Heart right ventricle (tissue), 16 donors: ENCODE data around the gene NEDD4L. TPM values are rescaled to one million over a fixed set of nuclear protein-coding genes. Genes with fewer than 3 reads are reported as not detected.

Source experiments
- ATAC-seq, 8 donors: fragments of 200-7000 bp; cut with Tn5 transposase; one replicate each; pipeline ENCODE4 v1.9.1; 2020; ENCODE audit warnings: mild to moderate bottlenecking in 8 of 8, moderate library complexity in 8 of 8, moderate number of reproducible peaks in 1 of 8
- DNase-seq, 2 donors: peaks; one replicate each; pipeline ENCODE4 v3.0.0-alpha.2; 2020
- H3K27ac ChIP-seq, 10 donors: fragments of 200-600 bp; sonication (generic) in 2 of 10; one replicate each; pipeline versions ENCODE4 v1.5.0 to v1.8.0; 2020 to 2022; ENCODE audit warnings: mild to moderate bottlenecking in 3 of 10
- H3K27me3 ChIP-seq, 7 donors: fragments of 200-600 bp; one replicate each; pipeline ENCODE4 v1.8.0; 2021 to 2022; ENCODE audit warnings: mild to moderate bottlenecking in 2 of 7
- H3K36me3 ChIP-seq, 9 donors: fragments of 200-600 bp; sonication (generic) in 1 of 9; one replicate each; pipeline versions ENCODE4 v1.5.0 to v1.8.0; 2020 to 2022; ENCODE audit warnings: mild to moderate bottlenecking in 2 of 9
- H3K4me1 ChIP-seq, 9 donors: fragments of 200-600 bp; sonication (generic) in 1 of 9; one replicate each; pipeline versions ENCODE4 v1.5.0 to v1.8.0; 2020 to 2022; ENCODE audit warnings: mild to moderate bottlenecking in 4 of 9
- H3K4me3 ChIP-seq, 10 donors: fragments of 200-600 bp; sonication (generic) in 2 of 10; one replicate each; pipeline versions ENCODE4 v1.5.0 to v1.8.0; 2020 to 2022; ENCODE audit warnings: mild to moderate bottlenecking in 7 of 10, moderate library complexity in 2 of 10
- H3K9me3 ChIP-seq, 11 donors: fragments of 200-600 bp in 10 of 11; sonication (generic) in 2 of 11; one replicate each; pipeline versions ENCODE4 v1.5.0 to v1.8.0; 2013 to 2022; ENCODE audit warnings: mild to moderate bottlenecking in 2 of 11, control low read depth in 1 of 11, moderate library complexity in 1 of 11
- CTCF ChIP-seq, 9 donors: fragments of 200-600 bp; sonication (generic) in 2 of 9; IDR thresholded peaks; one replicate each; pipeline versions ENCODE4 v1.5.0 to v1.8.0; 2021 to 2022; ENCODE audit warnings: antibody characterized with exemption in 9 of 9, mild to moderate bottlenecking in 5 of 9, moderate library complexity in 1 of 9
- WGBS, 2 donors: extraction: QIAGEN DNeasy Blood & Tissue Kit; methylation state at CpG; one replicate each; pipeline ENCODE4 v1.1.7; 2013; ENCODE audit warnings: inconsistent platforms in 1 of 2; 5-methylcytosine and 5-hydroxymethylcytosine counted together
- intact Hi-C, 10 donors: fragments of 100-400 bp; cut with DNase I; formaldehyde crosslinking; loops; one replicate each; pipeline versions ENCODE4 v1.11.1 to v1.14.2; 2022
- polyA plus RNA-seq, 2 donors: library from polyadenylated mRNA; stranded (reverse); fragments of 200-250 nt; gene quantifications; one replicate each; pipeline ENCODE4 v1.2.3, GENCODE V29; 2013
- total RNA-seq, 10 donors: library from RNA; stranded (reverse); fragmentation: NEBNext Ultra II Directional in 3 of 10; extraction: Animal tissue kit (Norgen Biotek cat#: 25700) in 3 of 10; gene quantifications; one replicate each; pipeline versions ENCODE4 v1.2.1 to v1.2.4, GENCODE V29; 2021 to 2023
- donor health status: Arrhythmogenic right ventricular cardiomyopathy.
- donor health status: ischemic (EF 13 %, LVEDD 7.1; RV severe dilation, severe dysfunction).
- donor health status: healthy with polysubstance abuse.
- donor health status: DM: no; HTN: yes; CAD: no.
- donor health status: DM: no; HTN: no; CAD: no.
- donor health status: ischemic (EF 25% LVEDD 6.9; RV normal size, moderate dysfunction).
- donor health status: ischemic (EF 25% LVEDD 5.7; RV mildly dilated, moderate dysfunction).
- donor health status: healthy.
- donor health status: DM: yes; HTN: yes; CAD: no.
- donor health status: Ischemic cardiomyopathy.
- donor health status: ischemic (EF 35%, LVEDD 5.7; RV mildly dilated, moderate dysfunction).
- donor health status: nonischemic (EF 11% LVEDD 7.7; RV severe dilation, severe dysfunction).
- donor health status: DM: yes; HTN: yes; CAD: no.
- donor health status: PGD.
- donor health status: ischemic (EF 29% LVEDD 5.4; RV normal size, mild dysfunction).
- donor health status: nonischemic (EF 23%, LVEDD 6.1; RV moderate dilation, normal function).

NEDD4L gene
- total and polyA plus RNA-seq, 12 donors = 9.6 to 67.1 (median 49.4) TPM

- intact Hi-C loops = no loop called here
- ATAC-seq = no peak
- DNase-seq = no peak
- H3K9me3 ChIP-seq = no peaks in the 10 kb centered on the region
- H3K27ac ChIP-seq = no peak overlapping the region
- WGBS, 2 donors = 42 to 47% methylated on average over 3 of the region's 3 CpGs
- H3K36me3 ChIP-seq = no peaks in the 10 kb centered on the region
- H3K4me3 ChIP-seq = no peak overlapping the region
- H3K4me1 ChIP-seq = no peaks in the 10 kb centered on the region
- TF ChIP-seq CTCF (IDR thresholded peaks at IDR 0.05) = no peak
- H3K27me3 ChIP-seq = no peaks in the 10 kb centered on the region
Observed at GRCh38 chr18:58061349-58061748, 17.3 kb downstream of the NEDD4L start.

- DNase-seq (no peak), ATAC-seq (no peak)
- Histone ChIP-seq H3K9me3 (no peaks in the 10 kb centered on the region), H3K4me3 (no peak overlapping the region), H3K4me1 (no peaks in the 10 kb centered on the region), H3K27ac (no peak overlapping the region), H3K27me3 (no peaks in the 10 kb centered on the region), H3K36me3 (no peaks in the 10 kb centered on the region)
- no peak for TF ChIP-seq CTCF (IDR thresholded peaks at IDR 0.05)
- WGBS, 2 donors = 74 to 77% methylated on average over 10 of the region's 10 CpGs
- intact Hi-C loops = no loop called here
Observed at GRCh38 chr18:58064406-58064998, 20.5 kb downstream of the NEDD4L start.

- 91 to 94% methylated on average over 3 of the region's 3 CpGs for WGBS, 2 donors
- ATAC-seq (no peak), DNase-seq (no peak)
- H3K27ac ChIP-seq = no peak overlapping the region
- no peaks in the 10 kb centered on the region for H3K9me3 ChIP-seq
- no peak overlapping the region for H3K4me3 ChIP-seq
- no peaks in the 10 kb centered on the region for H3K27me3 ChIP-seq
- intact Hi-C loops = no loop called here
- TF ChIP-seq CTCF (IDR thresholded peaks at IDR 0.05) = no peak
- no peaks in the 10 kb centered on the region for H3K36me3 ChIP-seq
- no peaks in the 10 kb centered on the region for H3K4me1 ChIP-seq
Observed at GRCh38 chr18:58065956-58066355, 21.9 kb downstream of the NEDD4L start.

GRCh38 chr18:58067601-58068000, 23.6 kb downstream of the NEDD4L start:
- whole genome bisulfite sequencing, 2 donors = 95 to 100% methylated on average over 2 of the region's 2 CpGs
- DNase-seq = no peak
- no peaks in the 10 kb centered on the region for H3K27me3 ChIP-seq
- H3K27ac ChIP-seq = no peak overlapping the region
- no peak overlapping the region for H3K4me3 ChIP-seq
- no peaks in the 10 kb centered on the region for H3K36me3 ChIP-seq
- TF ChIP-seq CTCF (IDR thresholded peaks at IDR 0.05) = no peak
- intact Hi-C loops = no loop called here
- no peaks in the 10 kb centered on the region for H3K9me3 ChIP-seq
- H3K4me1 ChIP-seq = no peaks in the 10 kb centered on the region
- ATAC-seq = no peak
